ENCODE measurements around the gene CERK. TPM values are rescaled to one million over a fixed set of nuclear protein-coding genes. Genes with fewer than 3 reads are reported as not detected.

Gene CERK
- total and polyA plus RNA-seq, 2 of the 13 experiments (the other 11 are each of a cell fraction or from before 2014, with no cell fraction given): 40.3 to 41.9 TPM

DNA sequence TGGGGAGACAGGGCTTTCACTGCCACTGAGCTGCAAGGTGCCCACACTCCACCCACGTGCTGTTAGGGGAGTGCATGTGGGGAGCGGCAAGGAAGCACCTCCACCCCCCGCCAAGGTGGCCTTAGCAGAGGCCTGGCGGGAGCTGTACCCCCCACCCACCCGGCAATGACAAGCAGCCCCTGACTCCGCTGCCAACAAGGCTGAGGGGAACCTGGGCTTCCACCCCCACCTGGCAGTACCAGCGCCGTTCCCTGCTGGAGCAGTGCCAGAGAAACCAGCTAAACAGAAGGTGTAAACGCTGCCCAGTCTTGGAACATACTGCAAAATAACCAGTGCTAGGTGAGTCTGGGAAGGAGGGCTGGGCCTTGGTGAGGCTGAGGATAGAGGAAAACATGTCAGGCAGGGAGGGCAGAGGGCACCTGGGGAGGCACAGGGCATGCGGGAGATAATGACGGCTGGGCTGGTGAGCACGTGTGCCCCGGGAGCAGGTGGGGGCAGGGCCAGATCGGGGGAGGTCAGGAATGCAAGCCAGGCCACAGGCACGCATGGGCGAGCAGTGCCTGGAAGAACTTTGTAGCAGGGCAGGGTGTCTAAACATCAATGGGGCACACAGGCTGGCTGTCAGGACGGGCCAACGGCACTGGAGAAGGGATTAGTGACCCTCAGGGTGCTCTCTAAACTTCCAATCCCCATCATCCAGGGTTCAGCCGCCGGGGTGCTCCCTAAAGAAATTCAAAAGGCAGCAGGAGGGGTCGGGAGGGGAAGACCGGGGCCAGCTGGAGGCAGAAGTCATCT, 6.6 kb downstream of the CERK start (continued):
- TF ChIP-seq, protein P1, sequence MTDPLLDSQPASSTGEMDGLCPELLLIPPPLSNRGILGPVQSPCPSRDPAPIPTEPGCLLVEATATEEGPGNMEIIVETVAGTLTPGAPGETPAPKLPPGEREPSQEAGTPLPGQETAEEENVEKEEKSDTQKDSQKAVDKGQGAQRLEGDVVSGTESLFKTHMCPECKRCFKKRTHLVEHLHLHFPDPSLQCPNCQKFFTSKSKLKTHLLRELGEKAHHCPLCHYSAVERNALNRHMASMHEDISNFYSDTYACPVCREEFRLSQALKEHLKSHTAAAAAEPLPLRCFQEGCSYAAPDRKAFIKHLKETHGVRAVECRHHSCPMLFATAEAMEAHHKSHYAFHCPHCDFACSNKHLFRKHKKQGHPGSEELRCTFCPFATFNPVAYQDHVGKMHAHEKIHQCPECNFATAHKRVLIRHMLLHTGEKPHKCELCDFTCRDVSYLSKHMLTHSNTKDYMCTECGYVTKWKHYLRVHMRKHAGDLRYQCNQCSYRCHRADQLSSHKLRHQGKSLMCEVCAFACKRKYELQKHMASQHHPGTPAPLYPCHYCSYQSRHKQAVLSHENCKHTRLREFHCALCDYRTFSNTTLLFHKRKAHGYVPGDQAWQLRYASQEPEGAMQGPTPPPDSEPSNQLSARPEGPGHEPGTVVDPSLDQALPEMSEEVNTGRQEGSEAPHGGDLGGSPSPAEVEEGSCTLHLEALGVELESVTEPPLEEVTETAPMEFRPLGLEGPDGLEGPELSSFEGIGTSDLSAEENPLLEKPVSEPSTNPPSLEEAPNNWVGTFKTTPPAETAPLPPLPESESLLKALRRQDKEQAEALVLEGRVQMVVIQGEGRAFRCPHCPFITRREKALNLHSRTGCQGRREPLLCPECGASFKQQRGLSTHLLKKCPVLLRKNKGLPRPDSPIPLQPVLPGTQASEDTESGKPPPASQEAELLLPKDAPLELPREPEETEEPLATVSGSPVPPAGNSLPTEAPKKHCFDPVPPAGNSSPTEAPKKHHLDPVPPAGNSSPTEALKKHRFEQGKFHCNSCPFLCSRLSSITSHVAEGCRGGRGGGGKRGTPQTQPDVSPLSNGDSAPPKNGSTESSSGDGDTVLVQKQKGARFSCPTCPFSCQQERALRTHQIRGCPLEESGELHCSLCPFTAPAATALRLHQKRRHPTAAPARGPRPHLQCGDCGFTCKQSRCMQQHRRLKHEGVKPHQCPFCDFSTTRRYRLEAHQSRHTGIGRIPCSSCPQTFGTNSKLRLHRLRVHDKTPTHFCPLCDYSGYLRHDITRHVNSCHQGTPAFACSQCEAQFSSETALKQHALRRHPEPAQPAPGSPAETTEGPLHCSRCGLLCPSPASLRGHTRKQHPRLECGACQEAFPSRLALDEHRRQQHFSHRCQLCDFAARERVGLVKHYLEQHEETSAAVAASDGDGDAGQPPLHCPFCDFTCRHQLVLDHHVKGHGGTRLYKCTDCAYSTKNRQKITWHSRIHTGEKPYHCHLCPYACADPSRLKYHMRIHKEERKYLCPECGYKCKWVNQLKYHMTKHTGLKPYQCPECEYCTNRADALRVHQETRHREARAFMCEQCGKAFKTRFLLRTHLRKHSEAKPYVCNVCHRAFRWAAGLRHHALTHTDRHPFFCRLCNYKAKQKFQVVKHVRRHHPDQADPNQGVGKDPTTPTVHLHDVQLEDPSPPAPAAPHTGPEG (CRISPR knock-in tag; IDR thresholded peaks at IDR 0.05): no peak
- TF ChIP-seq NR2F6 (IDR thresholded peaks at IDR 0.05): peak; percentile 94
- TF ChIP-seq NR2F6 (CRISPR knock-in tag; IDR thresholded peaks at IDR 0.05): peak; percentile 99
- TF ChIP-seq ATF7 (IDR thresholded peaks at IDR 0.05): no peak
- peak; percentile 89 for TF ChIP-seq ATF7 (CRISPR knock-in tag; IDR thresholded peaks at IDR 0.05)
- peak; percentile 77; the same call in 1 of the 2 replicates for TF ChIP-seq ZNF782 (CRISPR knock-in tag; IDR thresholded peaks at IDR 0.05; ENCODE audit: borderline replicate concordance)
- TF ChIP-seq ZNF160 (CRISPR knock-in tag; IDR thresholded peaks at IDR 0.05): no peak
- TF ChIP-seq ZNF577 (CRISPR knock-in tag; IDR thresholded peaks at IDR 0.05; ENCODE audit: borderline replicate concordance, low read depth): no peak
- TF ChIP-seq GABPA (IDR thresholded peaks at IDR 0.05; ENCODE audit: low read depth, low read length): no peak
- TF ChIP-seq GABPA (CRISPR knock-in tag; IDR thresholded peaks at IDR 0.05; ENCODE audit: low read depth): 0 out of 2 replicates have a peak, but pooled peaks have one; percentile 9
- no peak for TF ChIP-seq DNMT3B (CRISPR knock-in tag; conservative IDR thresholded peaks at IDR 0.05)
- TF ChIP-seq ATF7-NPFF (CRISPR knock-in tag; IDR thresholded peaks at IDR 0.05; ENCODE audit: low read depth): peak; percentile 78; the same call in 1 of the 2 replicates
- TF ChIP-seq, protein P2, sequence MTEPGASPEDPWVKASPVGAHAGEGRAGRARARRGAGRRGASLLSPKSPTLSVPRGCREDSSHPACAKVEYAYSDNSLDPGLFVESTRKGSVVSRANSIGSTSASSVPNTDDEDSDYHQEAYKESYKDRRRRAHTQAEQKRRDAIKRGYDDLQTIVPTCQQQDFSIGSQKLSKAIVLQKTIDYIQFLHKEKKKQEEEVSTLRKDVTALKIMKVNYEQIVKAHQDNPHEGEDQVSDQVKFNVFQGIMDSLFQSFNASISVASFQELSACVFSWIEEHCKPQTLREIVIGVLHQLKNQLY (CRISPR knock-in tag; IDR thresholded peaks at IDR 0.05): peak; percentile 99
- TF ChIP-seq, protein P3, sequence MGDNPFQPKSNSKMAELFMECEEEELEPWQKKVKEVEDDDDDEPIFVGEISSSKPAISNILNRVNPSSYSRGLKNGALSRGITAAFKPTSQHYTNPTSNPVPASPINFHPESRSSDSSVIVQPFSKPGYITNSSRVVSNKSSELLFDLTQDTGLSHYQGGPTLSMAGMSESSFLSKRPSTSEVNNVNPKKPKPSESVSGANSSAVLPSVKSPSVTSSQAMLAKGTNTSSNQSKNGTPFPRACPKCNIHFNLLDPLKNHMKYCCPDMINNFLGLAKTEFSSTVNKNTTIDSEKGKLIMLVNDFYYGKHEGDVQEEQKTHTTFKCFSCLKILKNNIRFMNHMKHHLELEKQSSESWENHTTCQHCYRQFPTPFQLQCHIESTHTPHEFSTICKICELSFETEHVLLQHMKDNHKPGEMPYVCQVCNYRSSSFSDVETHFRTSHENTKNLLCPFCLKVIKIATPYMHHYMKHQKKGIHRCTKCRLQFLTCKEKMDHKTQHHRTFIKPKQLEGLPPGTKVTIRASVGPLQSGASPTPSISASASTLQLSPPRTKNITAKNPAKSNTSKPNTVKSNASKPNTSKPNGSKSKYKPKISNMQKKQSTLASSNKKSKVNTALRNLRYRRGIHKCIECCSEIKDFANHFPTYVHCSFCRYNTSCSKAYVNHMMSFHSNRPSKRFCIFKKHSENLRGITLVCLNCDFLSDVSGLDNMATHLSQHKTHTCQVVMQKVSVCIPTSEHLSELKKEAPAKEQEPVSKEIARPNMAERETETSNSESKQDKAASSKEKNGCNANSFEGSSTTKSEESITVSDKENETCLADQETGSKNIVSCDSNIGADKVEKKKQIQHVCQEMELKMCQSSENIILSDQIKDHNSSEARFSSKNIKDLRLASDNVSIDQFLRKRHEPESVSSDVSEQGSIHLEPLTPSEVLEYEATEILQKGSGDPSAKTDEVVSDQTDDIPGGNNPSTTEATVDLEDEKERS (CRISPR knock-in tag; IDR thresholded peaks at IDR 0.05): 0 out of 2 replicates have a peak, but pooled peaks have one; percentile 69
- TF ChIP-seq KAT7 (CRISPR knock-in tag; IDR thresholded peaks at IDR 0.05; ENCODE audit: borderline replicate concordance): no peak
- TF ChIP-seq ZNF607 (CRISPR knock-in tag; IDR thresholded peaks at IDR 0.05; ENCODE audit: borderline replicate concordance): peak; percentile 35; the same call in 1 of the 2 replicates
- TF ChIP-seq, protein P4, sequence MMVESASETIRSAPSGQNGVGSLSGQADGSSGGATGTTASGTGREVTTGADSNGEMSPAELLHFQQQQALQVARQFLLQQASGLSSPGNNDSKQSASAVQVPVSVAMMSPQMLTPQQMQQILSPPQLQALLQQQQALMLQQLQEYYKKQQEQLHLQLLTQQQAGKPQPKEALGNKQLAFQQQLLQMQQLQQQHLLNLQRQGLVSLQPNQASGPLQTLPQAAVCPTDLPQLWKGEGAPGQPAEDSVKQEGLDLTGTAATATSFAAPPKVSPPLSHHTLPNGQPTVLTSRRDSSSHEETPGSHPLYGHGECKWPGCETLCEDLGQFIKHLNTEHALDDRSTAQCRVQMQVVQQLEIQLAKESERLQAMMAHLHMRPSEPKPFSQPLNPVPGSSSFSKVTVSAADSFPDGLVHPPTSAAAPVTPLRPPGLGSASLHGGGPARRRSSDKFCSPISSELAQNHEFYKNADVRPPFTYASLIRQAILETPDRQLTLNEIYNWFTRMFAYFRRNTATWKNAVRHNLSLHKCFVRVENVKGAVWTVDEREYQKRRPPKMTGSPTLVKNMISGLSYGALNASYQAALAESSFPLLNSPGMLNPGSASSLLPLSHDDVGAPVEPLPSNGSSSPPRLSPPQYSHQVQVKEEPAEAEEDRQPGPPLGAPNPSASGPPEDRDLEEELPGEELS (CRISPR knock-in tag; IDR thresholded peaks at IDR 0.05): peak; percentile 75
- no peak for TF ChIP-seq ZNF570 (CRISPR knock-in tag; IDR thresholded peaks at IDR 0.05; ENCODE audit: borderline replicate concordance)
- no peak for TF ChIP-seq MTF2 (CRISPR knock-in tag; IDR thresholded peaks at IDR 0.05; ENCODE audit: borderline replicate concordance)

Data from HepG2 (cell line).